Thoracic aorta (tissue), 2 donors: Measurements from ENCODE around the gene SNRNP40. TPM values are rescaled to one million over a fixed set of nuclear protein-coding genes. Genes with fewer than 3 reads are reported as not detected.
A peak's percentile ranks its signal among the peaks of the same experiment; 100 is the strongest.

ENCODE experiments used
- ATAC-seq: fragments of 150-250 bp; one replicate; pipeline ENCODE4 v1.8.0; 2017; ENCODE audit warnings: low read depth; ENCODE audit not compliant: insufficient number of reproducible peaks, low FRiP score
- DNase-seq: peaks from one replicate; pipeline ENCODE4 v3.0.0-alpha.2; 2020; ENCODE audit warnings: low spot score
- H3K27ac ChIP-seq, 2 donors: fragments of 200-600 bp; sonication (generic); 1 replicate in 1 of 2; 2 replicates in 1 of 2; pipeline ENCODE4 v1.5.1; 2016; ENCODE audit warnings: mild to moderate bottlenecking in 2 of 2, moderate library complexity in 2 of 2
- H3K27me3 ChIP-seq: fragments of 200-600 bp; sonication (generic); replicated peaks from 2 replicates; pipeline ENCODE4 v1.6.0; 2016; ENCODE audit warnings: mild to moderate bottlenecking; ENCODE audit not compliant: insufficient read depth
- H3K36me3 ChIP-seq: fragments of 200-600 bp; sonication (generic); one replicate; pipeline ENCODE4 v1.5.1; 2016
- H3K4me1 ChIP-seq, 2 donors: fragments of 200-600 bp; sonication (generic); 1 replicate in 1 of 2; 2 replicates in 1 of 2; pipeline versions ENCODE4 v1.5.1 to v1.6.0; 2016; ENCODE audit warnings: low read depth in 2 of 2, mild to moderate bottlenecking in 1 of 2; ENCODE audit not compliant: control insufficient read depth in 1 of 2
- H3K4me3 ChIP-seq: fragments of 200-600 bp; sonication (generic); 2 replicates; pipeline ENCODE4 v1.5.1; 2016; ENCODE audit warnings: mild to moderate bottlenecking
- H3K9me3 ChIP-seq: fragments of 200-600 bp; sonication (generic); 2 replicates; pipeline ENCODE4 v1.5.1; 2016
- total RNA-seq, 2 donors: library from RNA; depleted of rRNA; stranded (reverse); fragments of >200 nt; gene quantifications; one replicate each; pipeline versions ENCODE4 v1.1.0 to v1.2.3, GENCODE V29; 2016
- TF ChIP-seq, protein P1 (sequence below): fragments of 200-600 bp; sonication (generic); IDR thresholded peaks from one replicate; pipeline ENCODE4 v1.5.1; 2019; ENCODE audit warnings: antibody characterized with exemption

SNRNP40 gene
- total RNA-seq, 2 donors from 2014 or later = 26.5 to 44.1 TPM

- Histone ChIP-seq H3K27ac (no peak overlapping the region), H3K4me3 (no peak overlapping the region), H3K9me3 (no peaks in the 10 kb centered on the region), H3K27me3 (no peaks in the 10 kb centered on the region), H3K36me3 (no peaks in the 10 kb centered on the region), H3K4me1 (peaks cover 3 to 25% of the 10 kb centered on the region in 2 donors)
- ATAC-seq (no peak), DNase-seq (no peak)
- TF ChIP-seq, protein P1, sequence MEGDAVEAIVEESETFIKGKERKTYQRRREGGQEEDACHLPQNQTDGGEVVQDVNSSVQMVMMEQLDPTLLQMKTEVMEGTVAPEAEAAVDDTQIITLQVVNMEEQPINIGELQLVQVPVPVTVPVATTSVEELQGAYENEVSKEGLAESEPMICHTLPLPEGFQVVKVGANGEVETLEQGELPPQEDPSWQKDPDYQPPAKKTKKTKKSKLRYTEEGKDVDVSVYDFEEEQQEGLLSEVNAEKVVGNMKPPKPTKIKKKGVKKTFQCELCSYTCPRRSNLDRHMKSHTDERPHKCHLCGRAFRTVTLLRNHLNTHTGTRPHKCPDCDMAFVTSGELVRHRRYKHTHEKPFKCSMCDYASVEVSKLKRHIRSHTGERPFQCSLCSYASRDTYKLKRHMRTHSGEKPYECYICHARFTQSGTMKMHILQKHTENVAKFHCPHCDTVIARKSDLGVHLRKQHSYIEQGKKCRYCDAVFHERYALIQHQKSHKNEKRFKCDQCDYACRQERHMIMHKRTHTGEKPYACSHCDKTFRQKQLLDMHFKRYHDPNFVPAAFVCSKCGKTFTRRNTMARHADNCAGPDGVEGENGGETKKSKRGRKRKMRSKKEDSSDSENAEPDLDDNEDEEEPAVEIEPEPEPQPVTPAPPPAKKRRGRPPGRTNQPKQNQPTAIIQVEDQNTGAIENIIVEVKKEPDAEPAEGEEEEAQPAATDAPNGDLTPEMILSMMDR = no peak
Measured at GRCh38 chr1:31302709-31303441, 6.3 kb upstream of the SNRNP40 start.

DNA sequence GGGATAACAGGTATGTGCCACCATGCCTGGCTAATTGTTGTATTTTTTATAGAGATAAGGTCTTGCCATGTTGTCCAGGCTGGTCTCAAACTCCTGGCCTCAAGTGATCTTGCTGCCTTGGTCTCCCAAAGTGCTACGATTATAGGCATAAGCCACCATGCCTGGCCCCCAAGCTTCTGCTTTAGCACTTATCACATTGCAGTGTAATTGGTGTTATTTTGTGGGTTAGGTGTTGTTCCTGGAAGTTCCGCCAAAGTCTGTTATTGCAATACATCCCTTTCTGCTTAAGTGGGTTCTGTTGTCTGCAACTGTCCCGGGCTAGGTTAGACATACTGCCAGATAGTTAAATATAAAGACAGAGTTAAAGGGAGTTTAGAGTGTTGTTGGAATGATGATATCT, 3.6 kb upstream of the SNRNP40 start:
- ATAC-seq (no peak), DNase-seq (no peak)
- Histone ChIP-seq H3K9me3 (no peaks in the 10 kb centered on the region), H3K36me3 (no peaks in the 10 kb centered on the region), H3K27ac (no peak overlapping the region), H3K4me3 (no peak overlapping the region), H3K27me3 (no peaks in the 10 kb centered on the region), H3K4me1 (peaks cover 13 to 36% of the 10 kb centered on the region in 2 donors)
- TF ChIP-seq, protein P1 = no peak

GRCh38 chr1:31299365-31299764, 2.8 kb upstream of the SNRNP40 start:
- no peaks in the 10 kb centered on the region for H3K9me3 ChIP-seq
- TF ChIP-seq, protein P1 = no peak
- H3K36me3 ChIP-seq = no peaks in the 10 kb centered on the region
- ATAC-seq = no peak
- H3K4me1 ChIP-seq = peaks cover 13 to 39% of the 10 kb centered on the region in 2 donors
- no peaks in the 10 kb centered on the region for H3K27me3 ChIP-seq
- no peak for DNase-seq
- no peak overlapping the region for H3K27ac ChIP-seq
- no peak overlapping the region for H3K4me3 ChIP-seq

GRCh38 chr1:31297277-31298247, 974 bp upstream of the SNRNP40 start:
- H3K4me1 ChIP-seq = peaks cover 13 to 39% of the 10 kb centered on the region in 2 donors
- ATAC-seq (no peak), DNase-seq (no peak)
- peak overlapping the region; percentile 80 to 89 for H3K27ac ChIP-seq
- H3K4me3 ChIP-seq = peak overlapping the region; percentile 88
- TF ChIP-seq, protein P1 = no peak
- H3K27me3 ChIP-seq = no peaks in the 10 kb centered on the region
- H3K36me3 ChIP-seq = peaks cover 7% of the 10 kb centered on the region
- no peaks in the 10 kb centered on the region for H3K9me3 ChIP-seq
